NCI-H526 treated with DMSO at 0.1 percent for 48 hours (cell line): Measurements from ENCODE around the gene CLDN5.

Source experiments
- DNase-seq: peaks from one replicate; lab custom pipeline; 2025; lab: John Stamatoyannopoulos, UW

The CLDN5 gene

GRCh38 chr22:19504900-19505734, 19.1 kb downstream of the CLDN5 start:
- DNase-seq = no peak

GRCh38 chr22:19503869-19504268, 20.3 kb downstream of the CLDN5 start:
- no peak for DNase-seq

GRCh38 chr22:19503367-19503766, 20.8 kb downstream of the CLDN5 start:
- DNase-seq = no peak

GRCh38 chr22:19501897-19502447, 22.2 kb downstream of the CLDN5 start:
- DNase-seq = no peak

GRCh38 chr22:19499880-19500242, 24.3 kb downstream of the CLDN5 start:
- DNase-seq = no peak

- no peak for DNase-seq
Observed at GRCh38 chr22:19499236-19499879, 24.9 kb downstream of the CLDN5 start.

GRCh38 chr22:19498866-19499190, 25.4 kb downstream of the CLDN5 start:
- no peak for DNase-seq

- no peak for DNase-seq
Observed at GRCh38 chr22:19498154-19498865, 25.9 kb downstream of the CLDN5 start.

- DNase-seq = no peak
Observed at GRCh38 chr22:19497245-19497644, 27.0 kb downstream of the CLDN5 start.

GRCh38 chr22:19496324-19496630, 27.9 kb downstream of the CLDN5 start:
- no peak for DNase-seq

GRCh38 chr22:19495562-19496323, 28.5 kb downstream of the CLDN5 start:
- no peak for DNase-seq

- no peak for DNase-seq
Observed at GRCh38 chr22:19494676-19495173, 29.5 kb downstream of the CLDN5 start.

- DNase-seq = no peak
Observed at GRCh38 chr22:19494001-19494560, 30.1 kb downstream of the CLDN5 start.

- DNase-seq = no peak
Observed at GRCh38 chr22:19492504-19493174, 31.6 kb downstream of the CLDN5 start.

GRCh38 chr22:19490628-19491230, 33.5 kb downstream of the CLDN5 start:
- DNase-seq = no peak

GRCh38 chr22:19488884-19489843, 35.0 kb downstream of the CLDN5 start:
- DNase-seq = no peak

GRCh38 chr22:19488285-19488684, 35.9 kb downstream of the CLDN5 start:
- DNase-seq = no peak

- no peak for DNase-seq
Observed at GRCh38 chr22:19483481-19484244, 40.5 kb downstream of the CLDN5 start.

- DNase-seq = no peak
Observed at GRCh38 chr22:19482297-19482696, 41.9 kb downstream of the CLDN5 start.
